ELR (cell line): ENCODE results near the gene ZRANB1.

Source experiments
- DNase-seq: peaks from one replicate; pipeline ENCODE4 v3.0.0-alpha.2; 2015; ENCODE audit warnings: low read depth

The ZRANB1 gene

DNA sequence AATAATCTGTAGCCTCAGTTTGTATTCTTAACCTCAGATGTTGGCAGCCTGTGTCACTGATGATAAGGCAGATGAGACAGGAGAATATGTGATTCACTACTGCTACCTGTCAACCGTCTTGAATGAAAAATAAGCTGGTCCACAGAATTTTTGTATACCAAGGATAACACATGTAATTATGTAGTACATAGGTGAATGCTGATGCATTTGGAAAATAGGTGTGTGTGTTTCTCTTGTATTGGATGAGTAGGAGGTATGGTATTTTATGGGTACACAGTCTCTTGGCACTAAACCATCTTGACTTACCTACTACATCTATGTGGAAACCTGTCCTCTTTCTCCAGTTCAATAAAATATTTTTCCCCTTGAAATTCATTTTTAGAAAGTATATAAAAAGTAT lies 20.7 kb upstream of the ZRANB1 start:
- no peak for DNase-seq

GRCh38 chr10:124923684-124924083 lies 18.2 kb upstream of the ZRANB1 start:
- DNase-seq, result no peak

DNA sequence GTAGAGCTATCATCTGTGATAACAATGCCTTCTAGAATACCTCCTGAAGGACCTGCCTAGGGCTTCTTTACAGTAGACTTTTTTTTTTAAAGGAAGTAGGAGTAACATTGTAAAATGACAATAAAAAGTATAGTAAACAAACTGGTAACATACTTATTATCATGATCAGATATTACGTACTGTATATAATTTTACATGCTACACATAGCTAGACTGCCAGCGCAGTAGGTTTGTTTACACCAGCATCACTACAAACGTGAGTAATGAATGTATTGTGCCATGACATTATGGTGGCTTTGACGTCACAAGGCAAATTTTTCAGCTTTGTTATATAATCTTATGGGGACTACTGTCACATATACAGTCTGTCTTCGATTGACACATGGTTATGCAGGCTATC lies 15.4 kb upstream of the ZRANB1 start:
- no peak for DNase-seq

DNA sequence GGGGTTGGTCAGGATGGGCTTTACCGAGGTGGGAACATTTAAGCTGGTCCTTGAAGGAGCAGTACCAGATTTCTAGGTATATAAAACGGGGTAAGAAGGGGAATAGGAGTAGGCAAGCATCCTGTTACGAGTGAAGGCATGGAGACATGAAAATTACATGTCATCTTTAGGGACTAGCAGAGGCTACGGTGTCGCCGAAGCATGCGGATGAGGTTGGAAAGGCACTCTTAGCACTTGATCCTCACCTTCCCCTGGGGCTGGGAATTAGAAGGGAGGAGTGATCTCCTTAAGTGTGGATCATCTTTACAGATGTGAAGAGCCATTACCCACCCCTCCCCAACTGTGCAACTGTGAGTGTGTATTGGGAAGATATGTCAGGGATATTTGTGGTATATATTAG lies 13.8 kb upstream of the ZRANB1 start:
- DNase-seq, result no peak

DNA sequence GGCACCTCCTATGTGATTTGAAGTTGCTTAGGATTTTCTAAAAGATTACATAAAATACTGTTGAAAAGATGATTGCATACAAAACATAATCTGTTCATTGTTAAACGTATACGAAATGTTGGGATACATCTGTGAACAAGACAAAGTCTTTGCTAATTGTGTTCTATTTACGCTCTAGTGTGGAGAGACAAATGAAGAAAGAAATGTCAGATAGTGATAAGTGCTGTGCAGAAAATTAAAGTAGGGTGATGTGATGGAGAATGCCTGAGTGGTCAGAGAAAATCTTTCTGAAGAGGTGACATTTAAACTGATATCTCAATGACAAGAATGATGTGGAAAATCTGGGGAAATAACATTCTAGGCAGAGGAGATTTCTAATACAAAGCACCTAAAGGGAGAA lies 13.4 kb upstream of the ZRANB1 start:
- DNase-seq, result no peak

DNA sequence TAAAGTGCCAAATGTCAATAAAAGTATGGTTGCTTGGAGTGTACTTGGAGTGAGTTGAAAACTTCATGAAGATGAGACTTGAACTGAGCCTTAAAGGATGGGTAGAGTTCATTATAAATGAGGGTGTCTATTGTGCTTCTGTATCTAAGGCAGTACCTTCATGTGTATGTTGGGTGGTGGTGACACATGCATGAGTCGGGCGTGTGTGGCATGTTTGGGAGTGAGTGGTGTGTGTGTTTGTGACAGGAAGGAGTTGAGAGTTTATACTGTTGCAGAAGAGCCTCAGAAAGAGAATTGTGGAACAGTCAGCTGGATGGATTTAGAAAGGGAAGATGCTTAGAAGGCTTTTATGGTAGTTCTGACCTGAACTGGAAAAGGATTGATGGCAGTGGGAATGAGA lies 6.0 kb upstream of the ZRANB1 start:
- peak; percentile 69 for DNase-seq

DNA sequence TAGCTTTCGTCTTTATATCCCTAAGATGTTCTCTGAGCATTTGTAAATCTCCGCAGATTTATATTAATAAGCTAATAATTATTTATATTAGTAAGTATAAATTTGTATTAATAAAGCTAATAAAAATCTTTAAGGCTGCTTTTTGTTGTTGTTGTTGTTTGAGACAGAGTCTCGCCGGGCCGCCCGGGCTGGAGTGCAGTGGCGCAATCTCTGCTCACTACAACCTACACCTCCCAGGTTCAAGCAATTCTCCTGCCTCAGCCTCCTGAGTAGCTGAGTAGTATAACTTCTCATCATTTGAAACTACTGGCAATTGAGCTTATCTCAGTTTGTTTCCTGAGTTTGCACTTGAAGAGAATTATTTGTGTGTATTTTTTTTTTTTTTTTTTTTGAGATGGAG lies 5.1 kb upstream of the ZRANB1 start:
- DNase-seq, result no peak

DNA sequence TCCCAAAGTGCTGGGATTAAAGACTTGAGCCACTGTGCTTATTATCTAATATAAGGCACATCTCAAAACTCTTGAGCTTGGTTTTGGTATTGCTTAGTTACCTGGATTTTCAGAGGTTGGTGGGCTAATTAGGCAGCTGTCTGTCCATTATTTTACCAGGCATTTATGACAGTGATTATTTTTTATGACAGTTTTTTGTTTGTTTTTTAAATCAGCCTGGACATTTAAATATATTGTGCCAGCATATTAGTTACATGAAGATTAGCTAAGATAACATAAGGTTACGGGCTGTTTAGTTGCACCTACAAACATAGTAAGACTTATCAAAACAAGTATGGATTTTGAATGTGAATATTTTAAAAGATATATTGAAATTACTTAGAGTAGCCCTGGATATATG lies 2.6 kb upstream of the ZRANB1 start:
- no peak for DNase-seq

DNA sequence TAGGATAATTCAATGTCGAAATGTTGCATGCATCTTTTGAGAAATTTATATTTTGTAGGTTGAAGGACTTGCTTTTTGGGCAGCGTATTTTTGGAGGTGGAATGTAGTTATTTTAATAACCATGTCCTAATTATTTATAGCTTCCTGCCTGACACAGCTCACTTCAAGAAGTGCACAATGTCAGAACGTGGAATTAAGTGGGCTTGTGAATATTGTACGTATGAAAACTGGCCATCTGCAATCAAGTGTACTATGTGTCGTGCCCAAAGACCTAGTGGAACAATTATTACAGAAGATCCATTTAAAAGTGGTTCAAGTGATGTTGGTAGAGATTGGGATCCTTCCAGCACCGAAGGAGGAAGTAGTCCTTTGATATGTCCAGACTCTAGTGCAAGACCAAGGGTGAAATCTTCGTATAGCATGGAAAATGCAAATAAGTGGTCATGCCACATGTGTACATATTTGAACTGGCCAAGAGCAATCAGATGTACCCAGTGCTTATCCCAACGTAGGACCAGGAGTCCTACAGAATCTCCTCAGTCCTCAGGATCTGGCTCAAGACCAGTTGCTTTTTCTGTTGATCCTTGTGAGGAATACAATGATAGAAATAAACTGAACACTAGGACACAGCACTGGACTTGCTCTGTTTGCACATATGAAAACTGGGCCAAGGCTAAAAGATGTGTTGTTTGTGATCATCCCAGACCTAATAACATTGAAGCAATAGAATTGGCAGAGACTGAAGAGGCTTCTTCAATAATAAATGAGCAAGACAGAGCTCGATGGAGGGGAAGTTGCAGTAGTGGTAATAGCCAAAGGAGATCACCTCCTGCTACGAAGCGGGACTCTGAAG lies 620 bp downstream of the ZRANB1 start:
- no peak for DNase-seq

DNA sequence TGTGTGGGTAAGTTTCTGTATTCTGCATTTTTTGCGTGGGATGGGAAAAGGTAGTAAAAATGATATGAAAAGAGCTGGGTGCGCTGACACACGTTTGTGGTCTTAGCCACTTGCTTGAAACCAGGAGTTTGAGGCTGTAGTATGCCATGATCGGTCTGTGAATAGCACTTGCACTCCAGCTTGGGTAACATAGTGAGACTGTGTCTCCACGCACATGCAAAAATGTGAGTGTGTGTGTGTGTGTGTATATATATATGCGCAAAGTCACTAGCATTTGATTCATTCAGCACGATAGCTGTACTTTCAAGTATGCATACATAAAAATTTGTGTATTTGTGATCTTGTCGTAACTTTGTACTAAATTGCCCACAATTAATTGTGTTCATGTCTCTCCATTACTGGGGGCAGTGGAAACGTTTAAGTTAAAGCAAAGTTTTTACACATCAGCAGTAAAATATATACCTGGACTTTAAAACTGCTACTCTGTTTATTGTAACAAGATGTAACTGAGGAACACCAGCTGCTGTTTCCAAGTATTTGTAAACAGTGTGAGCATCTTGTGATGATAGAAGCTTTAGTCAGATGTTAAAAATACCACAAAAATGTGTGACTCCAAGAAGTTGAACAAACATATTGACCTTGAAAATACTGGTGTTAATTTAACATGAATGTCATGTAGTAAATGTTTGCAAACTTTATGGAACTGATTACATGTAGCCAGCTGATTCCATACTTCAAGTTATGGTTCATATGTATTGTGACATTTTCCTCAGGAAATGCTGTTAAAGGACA lies 1.6 kb downstream of the ZRANB1 start:
- DNase-seq, result peak; percentile 89

DNA sequence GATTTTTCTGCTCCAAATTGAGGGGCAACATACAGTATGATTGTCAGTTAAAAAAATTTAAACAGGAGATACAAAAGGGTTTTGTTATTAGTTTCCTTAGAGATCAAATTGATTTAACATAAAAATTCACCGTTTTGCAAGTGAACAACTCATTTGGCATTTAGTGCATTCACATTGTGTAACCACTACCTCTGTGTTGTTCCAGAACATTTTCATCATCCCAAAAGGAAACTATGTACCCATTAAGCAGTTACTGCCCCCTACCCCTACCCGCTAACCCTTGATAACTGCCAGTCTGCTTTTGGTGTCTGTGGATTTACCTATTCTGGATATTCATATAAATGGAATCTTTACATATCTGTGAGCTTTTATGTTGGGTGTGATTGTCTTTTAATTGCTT lies 3.1 kb downstream of the ZRANB1 start:
- DNase-seq, result no peak

GRCh38 chr10:124946945-124947344 lies 5.0 kb downstream of the ZRANB1 start:
- no peak for DNase-seq

GRCh38 chr10:124949543-124949942 lies 7.6 kb downstream of the ZRANB1 start:
- DNase-seq, result no peak

DNA sequence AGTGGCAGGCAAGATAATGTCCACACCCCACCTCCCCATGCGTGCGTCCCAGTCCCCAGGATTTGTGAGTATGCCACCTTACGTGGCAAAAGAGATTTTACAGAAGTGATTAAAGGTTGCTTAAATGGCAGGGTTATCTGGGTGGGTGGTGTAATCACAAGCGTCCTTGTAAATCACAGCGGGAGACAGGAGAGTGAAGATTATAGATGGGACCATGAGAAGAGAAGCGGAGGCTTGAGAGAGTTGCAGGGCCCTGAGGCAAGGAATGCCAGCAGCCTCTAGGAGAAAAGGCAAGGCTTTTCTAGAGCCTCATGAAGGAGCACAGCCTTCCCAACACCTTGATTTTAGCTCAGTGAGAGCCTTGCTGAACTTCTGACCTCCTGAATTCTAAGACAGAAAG lies 10.2 kb downstream of the ZRANB1 start:
- no peak for DNase-seq

- DNase-seq, result no peak
Measured at GRCh38 chr10:124953421-124953820, 11.5 kb downstream of the ZRANB1 start.

- no peak for DNase-seq
Measured at GRCh38 chr10:124955243-124955642, 13.3 kb downstream of the ZRANB1 start.

GRCh38 chr10:124955868-124956267 lies 13.9 kb downstream of the ZRANB1 start:
- DNase-seq, result no peak

GRCh38 chr10:124956764-124957163 lies 14.8 kb downstream of the ZRANB1 start:
- no peak for DNase-seq

DNA sequence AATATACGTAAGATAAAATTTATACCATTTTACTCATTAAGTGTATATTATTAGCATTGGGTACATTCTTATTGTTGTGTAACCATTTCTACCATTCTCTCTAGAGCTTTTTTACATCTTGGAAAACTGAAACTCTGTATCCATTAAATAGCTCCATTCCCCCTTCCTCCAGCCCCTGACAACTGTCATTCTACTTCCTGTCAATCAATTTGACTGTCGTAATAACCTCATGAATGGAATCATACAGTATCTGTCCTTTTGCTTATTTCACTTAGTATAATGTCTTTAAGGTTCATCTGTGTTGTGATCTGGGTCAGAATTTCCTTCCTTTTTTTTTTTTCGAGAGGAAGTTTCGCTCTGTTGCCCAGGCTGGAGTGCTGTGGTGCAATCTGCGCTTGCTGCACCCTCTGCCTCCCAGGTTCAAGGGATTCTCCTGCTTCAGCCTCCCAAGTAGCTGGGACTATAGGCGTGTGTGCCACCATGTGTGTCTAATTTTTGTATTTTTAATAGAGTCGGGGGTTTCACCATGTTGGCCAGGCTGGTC lies 15.6 kb downstream of the ZRANB1 start:
- DNase-seq, result no peak

GRCh38 chr10:124959564-124959963 lies 17.6 kb downstream of the ZRANB1 start:
- DNase-seq, result no peak

GRCh38 chr10:124961248-124961570 lies 19.3 kb downstream of the ZRANB1 start:
- peak; percentile 46 for DNase-seq

DNA sequence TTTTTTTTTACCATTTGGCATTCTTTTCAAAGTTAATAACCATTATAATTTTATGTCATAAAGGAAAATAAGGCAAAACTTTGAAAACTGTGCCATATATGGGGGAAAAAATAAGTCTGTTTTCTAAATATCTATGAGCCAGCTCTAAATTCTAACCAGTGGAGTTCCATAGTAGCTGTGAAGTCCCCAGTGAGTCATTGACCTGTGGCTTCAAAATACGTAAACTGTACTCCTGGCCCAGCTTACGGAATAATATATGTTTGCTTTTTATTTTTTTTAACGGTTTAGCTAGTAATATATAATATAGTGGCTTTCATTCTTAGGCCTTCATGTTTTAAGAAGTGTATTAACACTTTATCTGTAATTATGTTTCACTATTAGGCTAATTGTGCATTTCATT lies 20.5 kb downstream of the ZRANB1 start:
- DNase-seq, result peak; percentile 66
